Stimulated activated CD8-positive, alpha-beta memory T cell treated with anti-CD3 and anti-CD28 coated beads, Interleukin-12 subunit alpha, Interleukin-12 subunit beta, amount 100 ng/mL, for 24 hours (primary cell): ENCODE results near the gene FLNC.

Source experiments
- DNase-seq: peaks from one replicate; pipeline ENCODE4 v3.0.0-alpha.2; 2020; ENCODE audit errors: extremely low read depth

Gene FLNC

GRCh38 chr7:128846781-128847444, 16.7 kb downstream of the FLNC start:
- DNase-seq = no peak

GRCh38 chr7:128847721-128848211, 17.6 kb downstream of the FLNC start:
- DNase-seq = no peak

DNA sequence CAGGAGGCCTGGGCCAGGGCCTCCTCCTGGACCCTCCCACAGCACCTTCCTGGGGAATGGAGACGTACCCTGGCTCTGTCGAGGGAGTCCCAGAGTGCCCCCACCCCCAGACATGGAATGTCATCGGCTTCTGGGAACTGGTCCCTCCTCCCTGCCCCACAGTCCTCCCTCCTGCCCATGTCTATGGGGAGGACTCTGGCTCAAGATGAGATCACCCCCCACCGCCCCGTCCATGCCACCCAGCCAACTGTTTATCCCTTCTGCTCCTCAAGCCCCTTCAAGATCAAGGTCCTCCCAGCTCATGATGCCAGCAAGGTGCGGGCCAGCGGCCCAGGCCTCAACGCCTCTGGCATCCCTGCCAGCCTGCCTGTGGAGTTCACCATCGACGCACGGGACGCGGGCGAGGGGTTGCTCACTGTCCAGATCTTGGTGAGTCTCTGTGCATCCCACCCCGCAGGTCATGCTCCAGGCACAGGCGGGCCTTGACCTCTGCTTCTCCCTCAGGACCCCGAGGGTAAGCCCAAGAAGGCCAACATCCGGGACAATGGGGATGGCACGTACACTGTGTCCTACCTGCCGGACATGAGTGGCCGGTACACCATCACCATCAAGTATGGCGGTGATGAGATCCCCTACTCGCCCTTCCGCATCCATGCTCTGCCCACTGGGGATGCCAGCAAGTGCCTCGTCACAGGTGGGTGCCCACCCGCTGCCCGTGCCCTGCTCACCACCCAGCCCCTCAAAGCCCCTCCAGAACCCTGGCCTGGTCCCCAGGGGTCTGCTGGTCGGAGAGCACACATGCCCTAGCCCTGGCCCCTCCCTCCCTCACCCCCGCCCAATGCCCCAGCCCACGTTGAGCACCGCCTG, 18.3 kb downstream of the FLNC start:
- DNase-seq = no peak

GRCh38 chr7:128849156-128849515, 18.9 kb downstream of the FLNC start:
- DNase-seq = no peak

GRCh38 chr7:128849804-128850490, 19.7 kb downstream of the FLNC start:
- no peak for DNase-seq

- DNase-seq = no peak
Observed at GRCh38 chr7:128852537-128853254, 22.5 kb downstream of the FLNC start.

DNA sequence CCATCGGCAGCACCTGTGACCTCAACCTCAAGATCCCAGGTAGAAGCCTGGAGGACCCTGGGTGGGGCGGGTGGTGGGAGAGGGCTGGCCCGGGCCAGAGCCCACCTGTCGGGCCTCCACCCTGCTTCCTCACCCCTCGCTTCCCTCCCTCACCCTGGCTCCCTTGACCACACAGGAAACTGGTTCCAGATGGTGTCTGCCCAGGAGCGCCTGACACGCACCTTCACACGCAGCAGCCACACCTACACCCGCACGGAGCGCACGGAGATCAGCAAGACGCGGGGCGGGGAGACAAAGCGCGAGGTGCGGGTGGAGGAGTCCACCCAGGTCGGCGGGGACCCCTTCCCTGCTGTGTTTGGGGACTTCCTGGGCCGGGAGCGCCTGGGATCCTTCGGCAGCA, 23.6 kb downstream of the FLNC start:
- DNase-seq = no peak

DNA sequence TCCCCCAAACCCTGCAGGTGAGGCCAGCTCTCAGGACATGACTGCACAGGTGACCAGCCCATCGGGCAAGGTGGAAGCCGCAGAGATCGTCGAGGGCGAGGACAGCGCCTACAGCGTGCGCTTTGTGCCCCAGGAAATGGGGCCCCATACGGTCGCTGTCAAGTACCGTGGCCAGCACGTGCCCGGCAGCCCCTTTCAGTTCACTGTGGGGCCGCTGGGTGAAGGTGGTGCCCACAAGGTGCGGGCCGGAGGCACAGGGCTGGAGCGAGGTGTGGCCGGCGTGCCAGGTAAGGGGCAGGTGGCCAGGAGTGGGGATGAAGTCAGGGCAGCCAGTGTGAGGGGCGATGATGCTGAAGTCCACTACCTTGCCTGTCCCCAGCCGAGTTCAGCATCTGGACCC, 24.2 kb downstream of the FLNC start:
- no peak for DNase-seq

GRCh38 chr7:128855559-128855958, 25.4 kb downstream of the FLNC start:
- DNase-seq = no peak

- no peak for DNase-seq
Observed at GRCh38 chr7:128856001-128856718, 26.0 kb downstream of the FLNC start.

- DNase-seq = no peak
Observed at GRCh38 chr7:128858380-128859231, 28.4 kb downstream of the FLNC start.

DNA sequence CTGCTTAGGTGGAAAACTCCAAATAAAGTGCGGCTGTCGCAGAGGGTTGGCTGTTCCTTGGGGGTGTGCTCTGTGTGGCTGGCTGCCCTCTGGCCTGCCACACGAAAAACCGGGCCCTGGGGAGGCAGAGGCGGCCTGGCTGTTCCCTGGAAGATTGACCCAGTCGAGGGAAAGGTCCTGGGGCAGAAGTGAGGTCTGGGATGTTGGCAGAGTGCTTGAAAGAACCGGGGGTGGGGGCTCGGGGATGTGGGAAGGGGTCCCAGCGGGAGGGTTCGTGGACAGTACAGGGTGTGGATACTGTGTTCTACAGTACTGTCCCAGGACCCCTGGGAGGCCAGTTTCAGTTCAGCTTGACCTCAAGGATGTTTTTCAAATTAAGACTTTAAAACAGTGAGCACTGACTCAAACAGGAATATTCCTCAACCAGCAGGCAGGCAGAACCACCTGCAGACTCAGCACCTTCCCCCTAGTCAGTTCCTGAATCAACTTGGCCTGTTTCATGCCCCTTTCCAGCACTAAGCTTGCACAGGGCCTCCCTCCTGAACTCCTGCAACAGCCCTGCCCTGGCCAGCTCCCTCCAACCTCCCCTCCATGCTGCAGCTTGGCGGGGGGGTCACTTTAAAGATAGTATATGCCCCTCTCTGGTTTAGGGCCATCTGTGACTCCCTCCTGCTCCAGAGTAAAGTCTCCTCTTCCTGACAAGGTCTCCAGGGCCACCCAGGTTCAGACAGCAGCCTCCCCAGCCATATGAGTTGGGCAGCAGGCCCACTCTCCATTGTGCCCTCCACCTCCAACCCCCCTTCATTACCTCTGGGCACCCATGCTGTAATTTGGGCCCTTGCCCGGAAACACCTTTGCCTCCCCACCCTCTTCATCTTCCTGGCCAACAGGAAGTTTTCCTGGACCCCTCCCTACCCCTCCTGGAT, 29.3 kb downstream of the FLNC start:
- DNase-seq = no peak

GRCh38 chr7:128860158-128861073, 30.2 kb downstream of the FLNC start:
- no peak for DNase-seq

DNA sequence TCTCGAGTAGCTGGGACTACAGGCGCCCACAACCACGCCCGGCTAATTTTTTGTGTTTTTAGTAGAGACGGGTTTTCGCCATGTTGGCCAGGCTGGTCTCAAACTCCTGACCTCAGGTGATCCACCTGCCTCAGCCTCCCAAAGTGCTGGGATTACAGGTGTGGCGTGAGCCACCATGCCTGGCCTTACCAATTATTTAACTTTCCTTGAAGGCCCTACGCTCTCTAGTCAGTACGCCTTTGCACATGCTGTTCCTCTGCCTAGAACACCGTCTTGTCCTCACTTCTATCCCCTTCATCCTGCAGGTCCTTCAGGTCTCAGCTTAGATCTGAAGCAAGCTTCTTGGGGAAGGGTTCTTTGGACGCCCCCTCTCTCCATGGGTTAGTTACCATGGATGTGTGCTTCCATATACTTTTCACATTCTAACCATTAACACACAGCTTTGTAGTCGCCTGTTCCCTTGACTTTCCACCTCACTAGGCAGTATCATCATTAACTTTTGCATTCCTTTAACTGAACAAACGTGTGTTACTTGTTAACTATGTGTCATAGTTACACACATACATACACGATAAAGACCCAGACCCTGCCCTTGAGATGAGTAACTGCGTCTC, 31.9 kb downstream of the FLNC start:
- DNase-seq = no peak

GRCh38 chr7:128862571-128863432, 32.6 kb downstream of the FLNC start, which contains the start of gene ATP6V1F:
Gene ATP6V1F, plus strand, starts transcription at chr7:128862856. Its CDS starts 49 bp downstream, at chr7:128862905.
- DNase-seq = peak; percentile 97

DNA sequence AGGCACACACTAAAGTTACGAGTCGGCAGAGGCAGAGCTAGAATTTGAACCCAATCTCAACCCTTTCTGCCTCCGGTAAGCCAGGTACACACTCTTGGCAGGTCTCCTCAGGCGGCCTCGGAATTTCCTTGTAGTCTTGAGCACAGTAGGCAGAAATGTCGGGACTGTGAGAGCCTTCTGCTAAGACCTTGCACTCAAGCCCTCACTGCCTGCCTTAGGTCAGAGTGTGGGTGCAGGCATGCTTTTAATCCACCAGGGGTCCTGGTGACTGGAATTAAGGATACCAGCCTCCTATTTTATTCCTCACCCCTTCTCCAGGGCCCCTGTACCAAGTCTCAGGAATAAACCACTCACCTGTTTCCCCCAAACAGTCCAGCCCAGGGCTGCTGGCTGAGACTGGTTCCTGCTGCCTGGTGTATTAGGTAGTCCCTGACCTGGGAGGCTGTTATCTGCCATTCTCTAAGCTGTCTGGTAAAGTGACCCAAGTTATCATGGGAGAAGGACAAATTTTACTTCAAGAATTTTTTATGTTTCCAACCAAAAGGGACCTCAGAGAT, 33.3 kb downstream of the FLNC start:
- no peak for DNase-seq
